Activated T-cell treated with anti-CD3 and anti-CD28 coated beads, Interleukin-2, amount 50 U/mL, for 48 hours (primary cell): Measurements from ENCODE around the gene NPAS3.

Source experiments
- DNase-seq, 2 experiments: peaks; one replicate each; pipeline ENCODE4 v3.0.0-alpha.2; 2020

The NPAS3 gene

GRCh38 chr14:32938719-32939253 is at the start of gene NPAS3:
TSS of gene NPAS3 (plus strand) at chr14:32938879.
- DNase-seq, result no peak

DNA sequence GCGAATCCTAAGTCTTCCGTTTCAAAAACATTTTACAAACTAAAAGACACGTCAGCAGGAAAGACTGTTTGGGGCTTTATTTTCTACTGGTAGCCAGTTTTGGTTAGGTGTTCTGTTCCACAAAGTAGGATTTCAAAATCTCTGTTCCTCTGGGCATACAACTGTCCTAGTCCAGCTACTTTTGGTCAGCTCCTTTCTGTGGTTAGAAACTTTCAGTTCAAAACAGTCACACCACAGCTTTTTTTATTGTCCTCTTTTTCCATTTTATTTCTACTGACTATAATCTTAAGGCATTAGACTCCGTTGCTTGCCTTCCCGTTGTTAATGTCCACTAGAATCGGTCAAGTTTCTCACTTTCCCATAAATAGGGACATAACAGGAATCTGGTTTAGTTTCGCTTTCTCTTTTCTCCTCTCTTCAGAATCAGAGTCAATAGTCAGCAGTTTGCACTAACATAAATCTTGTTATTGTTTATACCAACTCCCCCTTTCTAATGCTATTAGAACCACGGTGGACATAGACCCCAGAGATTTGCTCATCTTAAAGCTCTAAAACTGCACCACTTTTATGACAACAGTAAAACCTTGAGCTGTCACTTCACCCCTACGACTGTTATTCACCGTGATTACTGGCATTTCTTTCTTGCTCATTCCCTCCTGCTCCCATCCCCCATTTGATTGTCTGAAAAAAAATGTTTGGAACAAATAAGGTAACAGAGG is 41.5 kb upstream of the NPAS3 start:
- no peak for DNase-seq

DNA sequence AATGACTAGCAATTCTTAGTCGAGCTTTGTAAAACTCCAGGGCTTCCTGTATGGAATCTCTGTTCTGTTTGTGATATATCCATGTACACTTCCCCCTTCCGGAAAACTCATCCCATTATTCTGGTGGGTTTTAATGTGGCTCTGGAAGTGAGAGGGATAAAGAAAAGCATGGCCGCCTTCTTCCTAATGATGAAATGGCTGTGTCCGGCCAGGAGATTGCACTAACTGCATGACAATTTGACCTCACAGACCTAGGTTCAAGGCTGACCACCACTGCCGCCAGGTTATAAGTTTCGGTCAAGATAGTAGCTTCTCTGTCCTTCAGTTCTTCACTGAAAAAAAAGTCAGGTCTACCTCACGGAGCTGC is 41.0 kb upstream of the NPAS3 start:
- no peak for DNase-seq

- DNase-seq, result no peak
Observed at GRCh38 chr14:32898876-32899275, 39.8 kb upstream of the NPAS3 start.

DNA sequence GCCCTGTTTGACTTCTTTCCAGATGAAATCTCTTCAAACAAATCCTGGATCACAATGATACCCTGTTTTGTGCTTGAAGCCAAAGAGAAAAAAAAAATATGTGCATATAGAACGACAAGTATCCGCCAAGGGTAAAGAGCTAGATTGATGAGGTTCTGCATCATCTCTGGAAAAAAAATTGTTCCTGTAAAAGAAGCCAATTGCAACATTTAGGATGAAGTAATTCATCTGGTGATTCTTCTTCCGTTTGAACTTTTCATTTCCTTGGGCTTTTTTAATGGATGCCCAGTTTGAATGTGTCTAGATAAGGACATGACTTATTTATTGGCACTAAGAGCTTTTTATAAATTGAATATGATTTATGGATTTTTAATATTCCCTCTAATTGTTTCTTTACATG is 38.1 kb upstream of the NPAS3 start:
- DNase-seq, result no peak

DNA sequence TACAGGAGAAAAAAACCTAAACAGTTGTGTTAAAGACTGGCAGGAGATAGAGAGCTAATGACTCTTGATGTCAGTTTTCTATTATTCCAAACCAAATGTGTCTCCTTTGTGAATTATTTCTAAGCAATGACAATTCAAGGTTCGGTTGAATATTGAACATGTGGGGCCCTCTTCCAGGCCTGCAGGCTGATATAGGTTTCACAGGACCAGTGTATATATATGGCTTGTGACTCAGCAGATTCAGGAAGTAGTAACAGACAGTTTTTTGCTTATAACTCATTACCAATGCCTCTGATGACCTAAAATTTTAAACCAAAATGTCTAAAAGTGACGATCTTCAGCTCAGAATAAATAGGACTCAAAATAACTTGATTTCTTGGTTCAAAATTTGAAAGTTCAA is 33.7 kb upstream of the NPAS3 start:
- DNase-seq, result no peak

DNA sequence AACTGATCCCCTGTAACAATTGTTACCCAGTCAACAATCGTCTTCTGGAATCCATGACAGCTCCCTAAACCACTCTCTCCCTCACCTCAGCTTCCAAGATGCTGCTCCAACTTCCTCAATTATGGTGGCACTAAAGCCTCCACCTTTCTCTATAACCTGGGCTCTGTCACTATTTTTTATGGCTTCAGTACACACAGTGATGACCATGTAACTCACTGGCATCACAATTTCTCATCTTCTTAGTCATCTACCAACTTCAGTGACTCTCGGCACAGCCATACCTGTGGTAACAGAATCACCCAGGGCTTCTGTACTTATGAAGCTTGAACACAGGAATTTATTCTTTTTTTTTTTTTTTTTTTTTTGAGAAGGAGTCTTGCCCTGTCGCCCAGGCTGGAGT is 32.0 kb upstream of the NPAS3 start:
- DNase-seq, result no peak

DNA sequence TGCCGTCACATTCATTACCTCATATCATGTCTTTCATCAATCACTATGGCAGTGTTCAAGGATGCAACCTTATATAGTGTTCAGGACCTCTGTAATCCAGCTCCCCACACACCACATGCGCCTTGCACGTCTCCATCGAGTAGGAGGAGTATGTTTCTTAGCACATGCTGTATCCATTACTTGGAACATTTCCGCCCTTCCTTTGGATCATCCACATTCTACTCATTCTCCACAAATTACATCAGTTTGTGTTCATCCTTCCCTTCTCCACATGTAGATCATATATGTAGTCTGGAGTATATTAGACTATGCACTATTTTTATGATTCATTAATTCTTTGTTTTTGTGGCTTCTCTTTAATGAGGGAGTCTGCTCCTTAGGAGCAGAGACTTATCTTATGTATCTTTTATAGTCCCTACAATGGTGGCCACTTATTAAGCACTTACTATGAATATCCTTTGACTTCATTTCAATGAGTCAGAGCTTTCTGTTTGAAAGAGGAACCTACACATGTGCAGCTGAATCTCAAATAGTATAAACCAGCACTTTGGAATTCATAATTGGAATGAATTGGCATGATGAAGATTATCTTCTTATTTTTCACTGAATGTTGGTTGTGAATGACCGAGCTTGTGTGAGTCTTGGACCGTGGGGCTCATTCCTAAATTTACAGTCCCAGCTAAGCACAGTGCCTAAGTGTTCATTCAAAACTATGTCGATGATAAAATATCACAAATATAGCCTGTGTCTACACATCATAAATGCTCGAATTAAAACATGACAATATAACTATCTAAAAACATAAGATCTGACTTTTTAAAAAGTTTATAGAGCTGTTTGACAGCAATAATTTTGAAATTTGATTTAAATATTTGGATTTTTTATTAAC is 30.2 kb upstream of the NPAS3 start:
- no peak for DNase-seq

DNA sequence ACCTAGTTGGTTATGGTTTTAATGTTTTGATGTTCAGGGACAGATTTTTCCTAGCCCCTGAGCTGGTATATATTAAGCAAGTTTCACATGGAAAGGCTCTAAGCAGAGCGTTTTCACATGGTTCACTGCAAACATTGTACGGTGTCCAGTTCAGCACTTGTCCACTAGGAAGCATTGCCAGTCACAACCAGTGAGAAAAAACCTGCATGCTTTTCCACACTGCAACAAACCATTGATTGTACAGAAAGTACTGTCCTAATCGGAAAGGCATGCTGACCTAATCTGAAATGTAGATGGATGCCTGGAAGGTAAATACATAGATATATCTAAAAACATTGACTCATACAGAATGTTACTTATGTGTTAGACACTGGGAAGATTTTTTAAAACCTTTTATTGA is 25.0 kb upstream of the NPAS3 start:
- no peak for DNase-seq

- no peak for DNase-seq
Observed at GRCh38 chr14:32914391-32914790, 24.3 kb upstream of the NPAS3 start.

DNA sequence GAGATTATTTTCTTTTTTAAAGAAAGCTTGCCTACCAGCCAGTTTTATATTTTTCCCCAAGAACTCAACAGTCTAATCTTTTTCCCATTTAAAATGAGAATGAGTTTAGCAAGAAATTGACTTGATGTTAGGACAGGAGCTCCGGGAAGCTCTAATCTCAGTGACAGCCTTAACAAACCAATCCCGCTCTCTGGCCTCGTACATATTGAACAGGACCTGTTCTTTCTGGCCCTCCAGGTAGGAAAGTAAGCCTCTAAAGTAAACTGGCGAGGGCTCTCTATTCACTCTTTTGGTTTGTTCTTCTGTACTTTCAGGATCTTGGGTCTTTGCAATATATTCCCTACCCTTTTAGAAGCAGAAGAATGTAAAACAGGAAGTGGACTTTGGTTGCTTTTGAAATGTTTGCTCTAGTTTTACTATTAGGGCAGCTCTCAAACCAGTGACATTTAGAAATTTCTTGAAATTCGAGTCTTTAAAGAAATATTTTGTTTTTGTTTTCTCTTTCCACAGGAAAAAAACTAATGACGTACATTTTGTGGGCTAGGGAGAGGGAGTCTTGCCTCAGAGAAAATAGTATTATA is 17.9 kb upstream of the NPAS3 start:
- no peak for DNase-seq

DNA sequence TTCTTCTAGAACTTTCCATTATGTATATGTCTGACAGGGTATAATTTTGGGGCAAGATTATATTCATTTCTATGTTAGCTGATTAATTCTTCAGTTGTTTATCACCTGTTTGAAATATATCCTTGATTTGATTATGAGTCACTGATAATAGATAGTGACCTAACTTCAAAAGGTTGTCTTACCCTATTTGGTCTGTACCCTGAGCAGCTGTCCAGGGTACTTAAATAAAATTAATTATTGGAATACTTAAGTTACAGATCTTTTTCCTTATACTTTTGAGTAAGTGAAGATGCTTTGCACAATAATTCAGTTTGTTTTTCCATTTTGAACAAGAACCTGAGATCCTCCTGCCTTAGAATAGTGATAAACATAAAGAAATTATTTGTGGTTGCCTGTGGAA is 13.2 kb upstream of the NPAS3 start:
- DNase-seq, result no peak

DNA sequence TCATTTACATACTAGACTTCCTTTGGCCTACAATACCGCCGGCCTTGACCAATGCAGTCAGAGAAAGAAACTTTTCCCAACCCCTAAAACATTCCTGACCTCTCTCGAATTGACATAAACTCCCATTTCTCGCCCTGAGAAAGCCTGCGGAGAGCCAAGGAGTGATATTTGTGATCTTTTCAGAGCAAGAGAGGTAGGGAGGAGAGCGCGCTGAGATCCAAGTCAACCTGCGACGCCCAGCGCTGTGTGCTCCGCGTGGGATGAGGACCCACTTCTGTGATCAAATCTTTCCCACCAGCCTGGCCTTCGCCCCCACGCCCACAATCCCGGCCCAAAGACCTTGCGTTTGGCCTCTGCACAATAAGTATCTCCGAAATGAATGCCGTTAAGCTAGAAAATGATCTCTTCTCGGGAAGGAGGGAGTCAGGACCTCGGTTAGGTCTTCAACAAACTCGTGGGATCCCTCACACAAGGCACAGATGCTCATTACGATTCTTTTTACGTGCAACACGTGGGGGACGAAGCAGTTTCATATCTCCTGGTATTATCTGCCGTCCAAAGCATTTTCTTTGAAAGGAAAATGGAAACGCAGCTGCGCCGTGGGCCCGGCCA is 6.3 kb upstream of the NPAS3 start:
- no peak for DNase-seq

DNA sequence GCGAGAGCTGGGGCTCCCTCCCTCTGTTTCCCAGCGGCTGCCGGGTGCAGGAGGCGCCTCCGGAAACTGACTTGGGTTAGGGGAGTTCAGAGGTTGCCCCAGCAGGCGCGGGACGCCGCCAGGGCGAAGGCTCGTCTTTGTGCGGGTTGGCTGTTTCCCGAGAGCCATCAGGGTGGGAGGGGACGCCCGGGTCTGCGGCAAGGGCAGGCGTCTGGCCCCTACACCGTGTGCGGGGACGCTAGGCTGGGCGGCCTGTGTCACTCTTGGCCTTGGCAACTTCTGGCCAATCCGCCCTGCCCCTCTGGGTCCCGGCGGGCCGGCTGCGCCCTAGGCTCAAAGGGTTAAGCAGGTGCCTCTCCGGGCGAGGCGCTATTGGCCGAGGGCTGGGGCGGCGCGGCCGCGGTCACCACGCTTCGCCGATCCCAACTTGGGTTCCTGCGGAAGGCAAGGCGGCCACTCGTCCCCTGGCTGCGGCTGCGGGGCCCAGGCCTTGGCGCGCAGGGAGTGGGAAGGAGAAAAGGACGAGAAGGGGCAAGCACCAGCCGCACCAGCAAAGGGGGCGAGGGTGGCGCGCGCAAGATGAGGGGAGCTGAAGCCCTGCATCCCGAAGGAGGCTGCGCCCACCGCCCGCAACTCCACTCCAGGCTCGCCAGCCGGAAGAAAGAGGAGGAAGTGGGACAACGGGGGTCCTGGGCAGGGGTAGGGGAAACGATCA is 5.6 kb upstream of the NPAS3 start:
- DNase-seq, result no peak

GRCh38 chr14:32933629-32934072 is 5.0 kb upstream of the NPAS3 start:
- DNase-seq, result no peak

- DNase-seq, result no peak
Observed at GRCh38 chr14:32934073-32934880, 4.4 kb upstream of the NPAS3 start.

DNA sequence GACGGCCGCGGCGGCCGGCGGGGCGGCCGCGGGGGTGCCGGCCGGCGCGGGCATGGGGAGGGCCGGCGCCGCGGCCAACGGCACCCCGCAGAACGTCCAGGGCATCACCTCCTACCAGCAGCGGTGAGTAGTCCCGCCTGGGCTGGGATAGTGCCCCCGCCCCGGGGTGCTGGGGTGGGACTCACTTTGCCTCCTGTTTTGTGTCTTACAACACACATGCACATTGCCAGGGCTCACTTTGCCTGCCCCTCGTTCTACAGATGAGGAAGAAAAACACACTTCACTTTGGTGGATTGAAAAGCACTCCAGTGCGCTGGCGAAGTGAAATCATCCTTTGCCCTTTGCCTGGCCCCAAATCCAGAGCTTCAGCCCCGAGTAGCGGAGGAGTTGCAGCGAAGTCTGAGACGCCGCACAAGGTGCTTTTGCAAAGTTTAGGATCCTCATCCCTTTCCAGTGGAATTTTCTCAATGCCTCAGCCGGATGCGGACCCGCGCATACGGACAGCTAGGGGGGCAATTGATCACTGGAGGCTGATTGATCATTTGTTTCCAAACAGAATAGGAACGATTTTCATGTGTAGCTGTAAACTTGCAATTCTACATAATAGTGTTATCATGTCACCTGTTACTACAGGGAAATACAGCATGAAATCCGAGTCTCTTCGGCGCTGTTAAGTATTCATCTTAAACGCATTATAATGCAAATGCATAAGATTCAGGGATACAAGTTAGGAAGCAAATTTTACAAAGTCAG is 3.6 kb upstream of the NPAS3 start:
- no peak for DNase-seq

DNA sequence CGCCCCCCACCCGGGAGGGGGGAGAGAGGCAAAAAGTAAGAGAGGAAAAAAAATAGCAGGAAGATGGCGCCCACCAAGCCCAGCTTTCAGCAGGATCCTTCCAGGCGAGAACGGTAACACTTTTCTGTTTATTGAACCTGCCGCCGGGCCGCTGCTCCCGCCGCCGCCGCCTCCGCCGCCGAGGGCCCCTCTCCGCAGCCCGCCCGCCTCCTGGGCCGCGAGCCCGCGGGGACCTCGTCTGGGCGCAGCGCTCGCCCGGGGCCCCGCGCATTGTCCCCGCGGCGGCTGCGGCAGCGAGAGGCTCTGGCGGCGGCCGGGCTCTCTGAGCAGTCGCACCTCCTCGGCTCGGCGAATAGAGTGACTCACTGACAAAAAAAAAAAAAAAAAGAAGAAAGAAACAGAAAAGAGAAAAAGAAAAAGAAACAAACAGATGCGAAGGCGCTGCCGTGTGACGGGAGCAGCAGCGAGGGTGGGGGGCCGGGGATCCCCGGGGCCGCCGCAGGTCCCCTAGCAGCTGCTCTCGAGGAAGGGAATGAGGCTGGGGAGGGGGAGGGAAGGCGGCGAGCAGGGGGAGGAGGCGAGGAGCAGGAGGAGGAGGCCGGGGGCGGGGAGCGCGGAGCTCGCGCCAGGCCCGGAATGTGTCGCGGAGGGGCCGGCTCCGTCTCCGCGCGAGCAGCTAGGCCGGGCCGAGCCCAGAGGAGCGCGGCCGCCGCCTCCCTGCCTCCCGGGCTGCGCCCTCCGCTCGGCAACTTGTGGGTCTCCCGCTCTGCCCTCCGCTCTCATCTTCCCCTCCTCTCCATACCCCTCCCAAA is 781 bp downstream of the NPAS3 start:
- peak in 1 of 2 experiments; percentile 39 for DNase-seq

- DNase-seq, result no peak
Observed at GRCh38 chr14:32940066-32940651, 1.5 kb downstream of the NPAS3 start.
